Measurements from ENCODE around the gene IRF4.

DNA sequence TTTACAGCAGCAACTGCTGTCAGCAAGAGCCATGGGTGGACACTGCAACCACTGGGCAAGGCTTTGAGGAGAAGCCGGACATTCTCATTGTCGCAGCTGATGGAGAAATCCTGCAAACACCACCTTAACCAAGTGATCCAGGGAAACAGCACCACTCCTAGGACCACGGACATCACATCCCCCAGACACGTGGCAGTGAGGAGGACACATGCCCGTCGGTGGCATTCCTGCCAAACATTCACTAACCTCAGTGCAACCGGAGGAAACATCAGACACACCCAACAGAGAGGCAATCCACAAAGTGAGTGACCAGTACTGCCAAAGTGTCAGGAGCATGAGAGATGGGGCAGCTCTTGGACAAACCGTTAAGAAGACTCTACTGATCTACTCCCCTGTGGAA lies 16.6 kb upstream of the IRF4 start:
- TF ChIP-seq, protein P1, sequence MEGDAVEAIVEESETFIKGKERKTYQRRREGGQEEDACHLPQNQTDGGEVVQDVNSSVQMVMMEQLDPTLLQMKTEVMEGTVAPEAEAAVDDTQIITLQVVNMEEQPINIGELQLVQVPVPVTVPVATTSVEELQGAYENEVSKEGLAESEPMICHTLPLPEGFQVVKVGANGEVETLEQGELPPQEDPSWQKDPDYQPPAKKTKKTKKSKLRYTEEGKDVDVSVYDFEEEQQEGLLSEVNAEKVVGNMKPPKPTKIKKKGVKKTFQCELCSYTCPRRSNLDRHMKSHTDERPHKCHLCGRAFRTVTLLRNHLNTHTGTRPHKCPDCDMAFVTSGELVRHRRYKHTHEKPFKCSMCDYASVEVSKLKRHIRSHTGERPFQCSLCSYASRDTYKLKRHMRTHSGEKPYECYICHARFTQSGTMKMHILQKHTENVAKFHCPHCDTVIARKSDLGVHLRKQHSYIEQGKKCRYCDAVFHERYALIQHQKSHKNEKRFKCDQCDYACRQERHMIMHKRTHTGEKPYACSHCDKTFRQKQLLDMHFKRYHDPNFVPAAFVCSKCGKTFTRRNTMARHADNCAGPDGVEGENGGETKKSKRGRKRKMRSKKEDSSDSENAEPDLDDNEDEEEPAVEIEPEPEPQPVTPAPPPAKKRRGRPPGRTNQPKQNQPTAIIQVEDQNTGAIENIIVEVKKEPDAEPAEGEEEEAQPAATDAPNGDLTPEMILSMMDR (IDR thresholded peaks at IDR 0.05 in 8 of 11, conservative IDR thresholded peaks at IDR 0.05 in 3 of 11) = no peak
- no peak for TF ChIP-seq POLR2AphosphoS5 (IDR thresholded peaks at IDR 0.05)
- TF ChIP-seq POLR2A (IDR thresholded peaks at IDR 0.05) = no peak
